Peyer's patch (tissue), 4 donors: ENCODE results near the gene GOLGA6L10.

Experiments used
- POLR2A ChIP-seq, 2 donors: fragments of 450-650 bp; IDR thresholded peaks; one replicate each; pipeline ENCODE4 v1.5.1; 2017; ENCODE audit warnings: antibody characterized with exemption in 2 of 2, mild to moderate bottlenecking in 2 of 2, moderate library complexity in 2 of 2
- TF ChIP-seq, protein P1 (sequence below), 6 experiments: fragments of 450-650 bp in 4 of 6; fragments of 200-600 bp in 2 of 6; sonication (generic) in 1 of 6; IDR thresholded peaks; one replicate each; pipeline ENCODE4 v1.5.1; 2017 to 2019; ENCODE audit warnings: antibody characterized with exemption in 6 of 6, mild to moderate bottlenecking in 3 of 6, moderate library complexity in 1 of 6

DNA sequence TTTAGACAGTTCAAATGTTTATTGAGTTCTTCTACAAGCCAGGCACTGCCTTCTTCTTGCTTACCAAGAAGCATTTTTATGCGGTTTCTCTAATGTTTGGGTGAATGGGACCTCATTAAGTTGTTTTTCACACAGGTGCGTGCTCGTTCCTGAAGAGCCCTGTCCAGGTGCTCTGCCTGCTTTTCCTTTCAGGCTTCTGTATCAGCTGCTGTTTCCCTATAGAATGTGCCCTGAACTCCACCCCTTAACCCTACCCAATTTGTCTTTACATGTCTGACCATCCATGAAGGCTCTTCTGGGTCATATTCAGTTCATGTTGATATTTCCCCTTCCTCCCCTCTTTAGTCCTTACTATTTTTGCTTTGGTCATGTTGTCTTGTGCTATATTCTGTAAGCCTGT is 22.4 kb upstream of the GOLGA6L10 start:
- TF ChIP-seq POLR2A (IDR thresholded peaks at IDR 0.05): no peak
- TF ChIP-seq, protein P1, sequence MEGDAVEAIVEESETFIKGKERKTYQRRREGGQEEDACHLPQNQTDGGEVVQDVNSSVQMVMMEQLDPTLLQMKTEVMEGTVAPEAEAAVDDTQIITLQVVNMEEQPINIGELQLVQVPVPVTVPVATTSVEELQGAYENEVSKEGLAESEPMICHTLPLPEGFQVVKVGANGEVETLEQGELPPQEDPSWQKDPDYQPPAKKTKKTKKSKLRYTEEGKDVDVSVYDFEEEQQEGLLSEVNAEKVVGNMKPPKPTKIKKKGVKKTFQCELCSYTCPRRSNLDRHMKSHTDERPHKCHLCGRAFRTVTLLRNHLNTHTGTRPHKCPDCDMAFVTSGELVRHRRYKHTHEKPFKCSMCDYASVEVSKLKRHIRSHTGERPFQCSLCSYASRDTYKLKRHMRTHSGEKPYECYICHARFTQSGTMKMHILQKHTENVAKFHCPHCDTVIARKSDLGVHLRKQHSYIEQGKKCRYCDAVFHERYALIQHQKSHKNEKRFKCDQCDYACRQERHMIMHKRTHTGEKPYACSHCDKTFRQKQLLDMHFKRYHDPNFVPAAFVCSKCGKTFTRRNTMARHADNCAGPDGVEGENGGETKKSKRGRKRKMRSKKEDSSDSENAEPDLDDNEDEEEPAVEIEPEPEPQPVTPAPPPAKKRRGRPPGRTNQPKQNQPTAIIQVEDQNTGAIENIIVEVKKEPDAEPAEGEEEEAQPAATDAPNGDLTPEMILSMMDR (IDR thresholded peaks at IDR 0.05): no peak
